NCI-H1694 treated with DMSO at 0.1 percent for 48 hours (cell line): ENCODE measurements around the gene DHDDS.
"Not testable (repeated sequence)": the region's sequence is repeated elsewhere in the genome, so short reads cannot be mapped to it uniquely, and the experiment has no call there.

Source experiments
- DNase-seq: peaks from one replicate; lab custom pipeline; 2025; lab: John Stamatoyannopoulos, UW

The DHDDS gene

GRCh38 chr1:26475989-26476388, 43.9 kb downstream of the DHDDS start:
- no peak for DNase-seq

GRCh38 chr1:26476958-26477357, 44.8 kb downstream of the DHDDS start:
- no peak for DNase-seq

DNA sequence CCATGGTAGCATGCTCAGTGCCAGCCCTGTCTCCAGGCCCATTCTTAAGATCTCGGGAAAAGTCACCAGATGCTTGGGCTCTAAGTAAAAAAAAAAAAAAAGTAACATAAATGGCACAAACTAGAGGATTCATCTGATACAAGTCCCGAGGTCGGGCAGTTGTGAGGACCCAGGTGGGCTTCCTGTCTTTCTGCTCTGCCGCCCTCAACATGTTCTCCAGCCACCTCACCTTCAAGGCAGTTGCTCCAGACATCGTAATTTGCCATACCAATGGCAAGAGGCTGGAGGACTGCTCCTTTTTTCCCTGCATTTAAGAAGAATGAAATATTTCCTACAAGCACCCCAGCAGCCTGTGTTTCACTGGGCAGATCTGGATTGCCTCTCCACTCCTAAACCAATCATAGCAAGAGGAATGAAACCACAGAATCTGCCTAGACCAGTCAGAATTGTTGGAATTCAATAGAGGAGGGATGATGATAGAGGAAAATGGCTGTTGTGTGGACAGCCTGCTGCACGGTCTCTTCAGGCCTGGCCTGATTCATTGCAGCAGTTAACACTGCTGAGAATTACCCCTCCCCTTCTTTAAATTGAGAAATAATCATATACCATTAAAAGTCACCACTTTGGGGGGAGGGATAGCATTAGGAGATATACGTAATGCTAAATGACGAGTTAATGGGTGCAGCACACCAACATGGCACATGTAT, 45.5 kb downstream of the DHDDS start:
- no peak for DNase-seq

- no peak for DNase-seq
Observed at GRCh38 chr1:26478159-26478558, 46.0 kb downstream of the DHDDS start.

DNA sequence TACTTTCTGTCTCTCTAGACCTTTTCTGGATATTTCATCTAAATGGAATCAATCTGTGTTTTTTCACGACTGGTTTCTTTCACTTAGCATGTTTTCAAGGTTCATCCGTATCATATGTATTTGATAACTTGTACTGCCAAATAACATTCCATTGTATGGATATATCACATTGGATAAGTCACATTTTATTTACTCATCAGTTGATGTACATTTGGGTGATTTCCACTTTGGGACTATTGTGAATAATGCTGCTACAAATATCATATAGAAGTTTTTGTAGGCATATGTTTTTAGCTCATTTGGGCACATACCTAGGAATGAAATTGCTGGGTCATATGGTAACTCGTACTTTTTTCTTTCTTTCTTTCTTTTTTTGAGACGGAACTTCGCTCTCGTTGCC, 46.9 kb downstream of the DHDDS start:
- no peak for DNase-seq

DNA sequence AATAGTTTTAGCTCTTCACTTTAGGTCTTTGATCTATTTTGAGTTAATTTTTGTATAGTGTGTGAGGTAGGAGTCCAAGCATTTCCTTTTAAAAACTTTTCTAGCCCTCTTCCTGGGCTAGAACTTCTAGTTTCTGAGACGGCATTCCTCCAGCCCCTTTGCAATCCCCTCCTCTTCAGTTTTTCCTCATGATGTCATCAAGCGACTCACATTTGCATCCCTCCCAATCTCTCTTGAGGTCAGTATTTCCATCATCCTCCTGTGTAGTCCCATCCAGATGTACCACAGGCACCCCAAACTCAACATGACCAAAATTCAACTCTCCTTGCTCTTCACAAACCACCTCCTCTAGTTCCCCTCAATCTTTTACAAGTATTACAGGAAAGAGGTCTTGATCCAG, 50.8 kb downstream of the DHDDS start:
- DNase-seq: no peak

- no peak for DNase-seq
Observed at GRCh38 chr1:26483980-26484379, 51.9 kb downstream of the DHDDS start.

- DNase-seq: no peak
Observed at GRCh38 chr1:26490155-26490554, 58.0 kb downstream of the DHDDS start.

- DNase-seq: no peak
Observed at GRCh38 chr1:26493267-26493666, 61.1 kb downstream of the DHDDS start.

DNA sequence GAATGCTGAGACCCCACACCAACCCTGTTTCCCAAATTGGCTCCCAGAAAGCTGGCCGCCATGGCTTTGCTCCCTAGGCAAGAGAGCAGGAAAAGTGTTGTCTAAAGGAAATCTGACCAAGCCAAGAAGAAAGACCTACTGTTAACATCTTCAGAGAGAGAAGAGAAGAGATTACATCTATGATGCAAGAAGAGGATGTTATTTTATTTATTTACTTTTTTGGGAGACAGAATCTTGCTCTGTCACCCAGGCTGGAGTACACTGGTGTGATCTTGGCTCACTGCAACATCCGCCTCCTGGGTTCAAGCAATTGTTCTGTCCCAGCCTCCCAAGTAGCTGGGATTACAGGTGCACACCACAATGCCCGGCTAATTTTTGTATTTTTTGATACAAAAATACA, 61.8 kb downstream of the DHDDS start:
- no peak for DNase-seq

- DNase-seq: no peak
Observed at GRCh38 chr1:26496861-26497260, 64.7 kb downstream of the DHDDS start.

- no peak for DNase-seq
Observed at GRCh38 chr1:26498894-26499293, 66.8 kb downstream of the DHDDS start.

GRCh38 chr1:26500488-26501175, 68.5 kb downstream of the DHDDS start:
- DNase-seq: peak; percentile 15

DNA sequence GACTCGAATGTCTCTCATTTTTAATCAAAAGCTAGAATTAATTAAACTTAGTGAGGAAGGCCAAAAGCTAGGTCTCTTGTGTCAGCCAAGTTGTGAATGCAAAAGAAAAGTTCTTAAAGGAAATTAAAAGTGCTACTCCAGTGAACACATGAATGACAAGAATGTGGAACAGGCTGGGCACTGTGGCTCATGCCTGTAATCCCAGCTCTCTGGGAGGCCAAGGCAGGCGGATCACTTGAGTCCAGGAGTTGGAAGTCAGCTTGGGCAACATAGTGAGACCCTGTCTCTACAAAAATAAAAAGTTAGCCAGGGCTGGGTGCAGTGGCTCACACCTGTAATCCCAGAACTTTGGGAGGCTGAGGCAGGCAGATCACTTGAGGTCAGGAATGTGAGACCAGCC, 78.6 kb downstream of the DHDDS start:
- not testable (repeated sequence) for DNase-seq

- not testable (repeated sequence) for DNase-seq
Observed at GRCh38 chr1:26515836-26516235, 83.7 kb downstream of the DHDDS start.

- DNase-seq: no peak
Observed at GRCh38 chr1:26516987-26517765, 85.1 kb downstream of the DHDDS start.

DNA sequence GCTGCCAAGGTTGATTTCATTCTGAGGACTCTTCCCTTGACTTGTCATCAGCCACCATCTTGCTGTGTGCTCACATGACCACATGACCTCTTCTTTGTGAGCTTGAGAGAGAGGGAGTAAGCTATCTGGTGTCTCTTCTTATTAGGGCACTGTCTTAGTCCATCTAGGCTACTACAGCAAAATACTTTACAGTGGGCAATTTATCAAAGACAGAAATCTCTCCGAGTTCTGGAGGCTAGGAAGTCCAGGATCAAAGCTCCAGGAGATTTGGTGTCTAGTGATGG, 85.6 kb downstream of the DHDDS start:
- DNase-seq: no peak

DNA sequence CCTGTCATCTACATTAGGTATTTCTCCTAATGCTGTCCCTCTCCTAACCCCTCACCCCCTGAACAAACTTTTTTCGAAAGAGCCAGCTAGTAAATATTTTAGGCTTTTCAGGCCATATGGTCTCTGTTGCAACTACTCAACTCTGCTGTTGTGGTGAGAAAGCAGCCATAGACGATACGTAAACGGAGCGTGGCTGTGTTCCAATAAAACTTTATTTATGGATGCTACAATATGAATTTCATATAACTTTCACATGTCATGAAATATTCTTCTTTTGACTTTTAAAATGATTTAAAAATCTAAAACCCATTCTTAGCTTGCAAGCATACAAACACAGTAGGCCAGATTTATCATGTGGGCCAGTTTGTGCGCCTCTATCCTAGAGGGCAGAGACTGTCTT, 86.2 kb downstream of the DHDDS start:
- DNase-seq: no peak

DNA sequence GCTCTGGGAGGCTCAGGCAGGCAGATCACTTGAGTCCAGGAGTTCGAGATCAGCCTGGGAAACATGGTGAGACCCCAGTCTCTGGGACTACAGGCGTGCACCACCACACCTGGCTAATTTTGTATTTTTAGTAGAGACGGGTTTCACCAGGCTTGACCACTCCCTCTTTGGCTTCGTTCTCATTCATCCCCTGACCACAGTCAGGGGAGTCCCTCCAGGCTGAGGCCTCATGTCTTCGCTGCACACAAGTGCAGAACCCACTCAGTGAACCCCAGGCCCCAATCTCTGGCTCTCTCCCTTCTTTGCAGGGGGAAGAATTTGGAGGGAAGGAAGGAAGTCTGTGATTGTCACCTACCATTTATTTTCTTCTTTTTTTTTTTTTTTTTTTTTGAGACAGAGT, 88.2 kb downstream of the DHDDS start:
- no peak for DNase-seq
